SU-DHL-6 (cell line): ENCODE results near the gene ASAP2.

ENCODE experiments used
- H2AFZ ChIP-seq: fragments of 200-600 bp; sonication (generic); 2 replicates; pipeline ENCODE4 v1.6.1; 2014; ENCODE audit warnings: low read depth, mild to moderate bottlenecking, moderate library complexity, mixed read lengths, antibody characterized with exemption, low read length; ENCODE audit not compliant: severe bottlenecking
- H3F3A ChIP-seq: fragments of 200-600 bp; shearing (Covaris generic); 2 replicates; pipeline ENCODE4 v1.6.0; 2016; ENCODE audit warnings: antibody characterized with exemption, mild to moderate bottlenecking; ENCODE audit not compliant: insufficient read depth
- H3K27ac ChIP-seq: fragments of 200-600 bp; sonication (generic); 2 replicates; pipeline ENCODE4 v1.5.1; 2016; ENCODE audit warnings: low read depth, mild to moderate bottlenecking, low read length, moderate library complexity, mixed read lengths
- H3K27me3 ChIP-seq: fragments of 200-600 bp; sonication (generic), shearing (Covaris generic); 2 replicates; pipeline ENCODE4 v1.6.0; 2014; ENCODE audit warnings: mild to moderate bottlenecking, low read length
- H3K36me3 ChIP-seq: fragments of 200-600 bp; sonication (generic); 2 replicates; pipeline ENCODE4 v1.6.1; 2014; ENCODE audit warnings: mild to moderate bottlenecking, low read length, mixed read lengths
- H3K4me2 ChIP-seq: fragments of 300-600, 200-600 bp; shearing (Covaris generic), sonication (generic); 2 replicates; pipeline ENCODE4 v1.6.0; 2014; ENCODE audit warnings: low read length, low read depth, mild to moderate bottlenecking; ENCODE audit not compliant: poor library complexity, severe bottlenecking
- H3K4me3 ChIP-seq: fragments of 200-600 bp; sonication (generic); 2 replicates; pipeline ENCODE4 v1.5.1; 2014; ENCODE audit warnings: antibody characterized with exemption, low read length, mild to moderate bottlenecking, mixed read lengths; ENCODE audit not compliant: insufficient read depth, poor library complexity, severe bottlenecking
- H3K79me2 ChIP-seq: fragments of 200-600 bp; sonication (generic); 2 replicates; pipeline ENCODE4 v1.6.1; 2014; ENCODE audit warnings: mild to moderate bottlenecking, low read length, moderate library complexity; ENCODE audit not compliant: insufficient read depth
- H3K9ac ChIP-seq: fragments of 200-600 bp; sonication (generic); 2 replicates; pipeline ENCODE4 v1.7.0; 2014; ENCODE audit warnings: mild to moderate bottlenecking, low read length
- H3K9me2 ChIP-seq: fragments of 200-600 bp; sonication (generic); replicated peaks from 2 replicates; pipeline ENCODE4 v1.6.1; 2014; ENCODE audit warnings: low read length; ENCODE audit not compliant: insufficient read depth
- H3K9me3 ChIP-seq: fragments of 200-600 bp; sonication (generic); 2 replicates; pipeline ENCODE4 v1.6.1; 2014; ENCODE audit warnings: low read length, mixed read lengths; ENCODE audit not compliant: insufficient read depth
- H4K20me1 ChIP-seq: fragments of 200-600 bp; sonication (generic); 2 replicates; pipeline ENCODE4 v1.6.1; 2014; ENCODE audit warnings: low read depth, mild to moderate bottlenecking, antibody characterized with exemption, low read length, moderate library complexity, mixed read lengths
- EZH2phosphoT487 ChIP-seq: fragments of 200-600 bp; sonication (generic), shearing (Covaris generic); conservative IDR thresholded peaks from 2 replicates; pipeline ENCODE4 v1.6.1; 2018; ENCODE audit warnings: mild to moderate bottlenecking, antibody characterized with exemption, low read length, moderate library complexity, mixed read lengths
- TF ChIP-seq, protein P1 (sequence below): fragments of 200-600 bp; sonication (generic); IDR thresholded peaks from one replicate; pipeline ENCODE4 v1.5.1; 2017; ENCODE audit warnings: antibody characterized with exemption, mild to moderate bottlenecking, low read length, moderate library complexity; ENCODE audit not compliant: insufficient read depth, poor library complexity, severe bottlenecking

Gene ASAP2

DNA sequence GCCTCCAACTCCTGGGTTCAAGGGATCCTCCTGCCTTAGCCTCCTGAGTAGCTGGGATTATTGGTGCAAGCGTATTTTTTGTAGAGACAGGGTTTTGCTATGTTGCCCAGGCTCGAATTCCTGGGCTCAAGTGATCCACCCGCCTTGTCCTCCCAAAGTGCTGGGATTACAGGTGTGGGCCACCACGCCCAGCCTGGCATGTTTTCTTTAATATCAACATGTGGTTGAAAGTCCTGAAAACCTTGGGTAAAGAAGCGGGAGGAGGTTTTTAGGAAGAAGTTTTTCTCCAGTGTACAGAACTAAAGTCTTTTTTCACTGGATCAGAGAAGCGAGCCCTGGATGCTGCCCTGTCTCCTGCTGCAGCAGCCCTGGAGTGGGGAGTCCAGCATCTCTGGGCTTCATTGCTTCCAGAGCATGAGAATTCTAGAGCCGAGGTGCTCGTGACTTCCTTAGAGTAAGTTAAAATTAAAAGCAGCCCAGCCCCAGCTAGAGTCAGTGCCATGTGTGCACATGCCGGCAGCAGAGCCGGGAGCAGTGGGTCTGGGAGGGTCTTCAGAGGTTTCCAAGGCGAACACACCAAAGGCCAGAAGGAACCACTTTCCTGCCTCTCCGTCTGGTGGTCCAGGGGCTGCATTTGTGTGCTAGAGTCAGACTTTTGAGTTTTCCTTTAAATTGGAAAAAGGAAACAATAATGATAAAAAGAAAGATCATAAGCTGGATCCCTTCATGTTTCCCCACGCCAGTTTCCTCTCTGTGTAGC lies 185.5 kb downstream of the ASAP2 start:
- Histone ChIP-seq H3K9ac (no peak overlapping the region), H3K79me2 (no peaks in the 10 kb centered on the region), H3K27ac (no peak overlapping the region), H3K9me3 (no peaks in the 10 kb centered on the region), H2AFZ (no peak overlapping the region), H3K36me3 (no peaks in the 10 kb centered on the region), H3K4me2 (no peak overlapping the region), H3K9me2 (no peaks in the 10 kb centered on the region), H3K27me3 (no peaks in the 10 kb centered on the region), H4K20me1 (no peaks in the 10 kb centered on the region), H3K4me3 (no peak overlapping the region), H3F3A (no peaks in the 10 kb centered on the region)
- no peak for TF ChIP-seq EZH2phosphoT487
- TF ChIP-seq, protein P1, sequence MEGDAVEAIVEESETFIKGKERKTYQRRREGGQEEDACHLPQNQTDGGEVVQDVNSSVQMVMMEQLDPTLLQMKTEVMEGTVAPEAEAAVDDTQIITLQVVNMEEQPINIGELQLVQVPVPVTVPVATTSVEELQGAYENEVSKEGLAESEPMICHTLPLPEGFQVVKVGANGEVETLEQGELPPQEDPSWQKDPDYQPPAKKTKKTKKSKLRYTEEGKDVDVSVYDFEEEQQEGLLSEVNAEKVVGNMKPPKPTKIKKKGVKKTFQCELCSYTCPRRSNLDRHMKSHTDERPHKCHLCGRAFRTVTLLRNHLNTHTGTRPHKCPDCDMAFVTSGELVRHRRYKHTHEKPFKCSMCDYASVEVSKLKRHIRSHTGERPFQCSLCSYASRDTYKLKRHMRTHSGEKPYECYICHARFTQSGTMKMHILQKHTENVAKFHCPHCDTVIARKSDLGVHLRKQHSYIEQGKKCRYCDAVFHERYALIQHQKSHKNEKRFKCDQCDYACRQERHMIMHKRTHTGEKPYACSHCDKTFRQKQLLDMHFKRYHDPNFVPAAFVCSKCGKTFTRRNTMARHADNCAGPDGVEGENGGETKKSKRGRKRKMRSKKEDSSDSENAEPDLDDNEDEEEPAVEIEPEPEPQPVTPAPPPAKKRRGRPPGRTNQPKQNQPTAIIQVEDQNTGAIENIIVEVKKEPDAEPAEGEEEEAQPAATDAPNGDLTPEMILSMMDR, result no peak

DNA sequence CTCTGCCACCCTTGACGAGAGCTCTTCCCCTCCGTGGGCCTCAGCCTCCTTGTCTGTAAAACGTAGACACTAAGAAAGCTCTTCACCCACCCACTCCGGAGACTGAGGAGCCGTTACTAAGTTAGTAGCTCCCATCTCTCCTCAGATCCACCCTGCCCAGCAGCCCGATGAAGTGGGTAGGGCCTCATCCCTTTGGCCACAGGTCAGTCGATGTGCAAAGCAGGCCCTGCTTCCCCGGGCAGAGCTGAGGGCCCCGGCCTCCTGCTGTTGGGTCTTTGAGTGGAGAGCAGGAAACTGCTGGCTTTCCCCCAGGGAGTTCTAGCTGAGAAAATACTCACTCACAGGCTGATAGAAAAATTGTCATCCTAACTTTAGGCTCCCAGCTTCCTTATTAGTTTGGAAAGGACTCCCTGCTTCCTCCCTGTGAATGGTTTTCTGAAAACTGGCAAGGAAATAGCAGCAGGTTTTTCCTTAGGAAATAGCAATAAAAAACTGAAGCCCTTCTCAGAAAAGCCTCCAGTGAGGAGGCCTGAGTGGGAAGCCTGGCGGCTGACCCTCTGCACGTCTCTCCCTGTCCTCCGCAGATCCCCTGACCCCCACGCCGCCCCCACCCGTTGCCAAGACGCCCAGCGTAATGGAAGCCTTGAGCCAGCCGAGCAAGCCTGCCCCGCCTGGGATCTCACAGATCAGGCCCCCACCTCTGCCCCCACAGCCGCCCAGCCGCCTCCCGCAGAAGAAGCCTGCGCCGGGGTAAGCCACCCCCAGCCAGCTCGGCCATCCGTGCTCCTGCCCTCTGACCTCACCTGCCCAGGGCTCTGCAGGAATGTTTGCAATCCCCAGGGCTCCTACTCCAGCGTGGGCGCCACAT lies 186.5 kb downstream of the ASAP2 start:
- Histone ChIP-seq H3K79me2 (no peaks in the 10 kb centered on the region), H3K9me3 (no peaks in the 10 kb centered on the region), H3K9ac (no peak overlapping the region), H3K9me2 (no peaks in the 10 kb centered on the region), H2AFZ (no peak overlapping the region), H3K4me3 (no peak overlapping the region), H4K20me1 (no peaks in the 10 kb centered on the region), H3K36me3 (no peaks in the 10 kb centered on the region), H3K27ac (no peak overlapping the region), H3K27me3 (no peaks in the 10 kb centered on the region), H3K4me2 (no peak overlapping the region), H3F3A (no peaks in the 10 kb centered on the region)
- TF ChIP-seq, protein P1, result no peak

DNA sequence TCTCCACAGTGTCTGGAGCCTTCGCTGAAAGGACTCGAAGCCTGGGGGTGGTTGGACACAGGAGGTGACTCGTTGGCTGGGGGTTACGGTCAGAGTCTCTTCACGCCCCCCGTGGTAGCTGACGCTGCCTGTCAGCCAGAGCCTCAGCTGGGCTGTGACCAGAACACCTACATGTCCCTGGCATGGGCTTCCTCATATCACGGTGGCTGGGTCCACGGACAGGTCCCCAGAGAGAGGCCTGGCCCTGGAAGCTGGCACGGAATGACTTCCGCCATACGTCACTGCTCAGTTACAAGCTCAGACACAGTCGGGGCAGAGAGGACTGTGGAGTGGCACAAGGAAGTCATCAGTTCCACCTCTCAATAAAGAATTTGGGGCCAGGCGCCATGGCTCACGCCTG lies 188.2 kb downstream of the ASAP2 start:
- no peak overlapping the region for H3K27ac ChIP-seq

More for the DNA sequence above, 188.2 kb downstream of the ASAP2 start:
- H3K9me3 ChIP-seq, result no peaks in the 10 kb centered on the region
- H2AFZ ChIP-seq, result no peak overlapping the region
- no peaks in the 10 kb centered on the region for H4K20me1 ChIP-seq
- H3K4me2 ChIP-seq, result no peak overlapping the region
- H3F3A ChIP-seq, result no peaks in the 10 kb centered on the region
- H3K36me3 ChIP-seq, result no peaks in the 10 kb centered on the region
- H3K4me3 ChIP-seq, result no peak overlapping the region
- H3K27me3 ChIP-seq, result no peaks in the 10 kb centered on the region
- H3K9me2 ChIP-seq, result no peaks in the 10 kb centered on the region
- H3K9ac ChIP-seq, result no peak overlapping the region
- no peak for TF ChIP-seq EZH2phosphoT487
- TF ChIP-seq, protein P1, result no peak
- no peaks in the 10 kb centered on the region for H3K79me2 ChIP-seq
